ENCODE data around the gene PI4KB.
A peak's percentile ranks its signal among the peaks of the same experiment; 100 is the strongest.

PI4KB gene

GRCh38 chr1:151311589-151312331, 15.5 kb downstream of the PI4KB start:
- DNase-seq (ENCODE audit: low spot score) (peak; percentile 96), FAIRE-seq (no peak)

DNA sequence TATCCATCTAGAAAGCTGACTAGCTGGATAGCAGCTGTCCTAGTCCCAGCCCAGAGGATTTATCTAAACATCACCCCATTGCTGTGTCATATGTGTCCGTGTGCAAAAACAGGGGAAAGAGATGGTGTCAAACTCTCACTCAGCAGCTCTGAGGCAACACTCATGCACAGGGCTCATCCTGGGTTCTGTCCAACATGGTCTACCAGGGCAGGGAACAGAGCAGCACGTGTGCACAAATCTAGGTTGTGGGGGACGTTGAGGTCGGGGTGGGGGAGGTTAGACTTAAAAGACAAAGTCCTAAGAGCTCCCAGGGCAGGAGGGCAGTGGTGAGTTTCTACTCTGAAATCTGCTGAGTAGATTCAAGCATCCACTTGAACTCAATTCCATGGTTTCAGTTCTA, 16.2 kb downstream of the PI4KB start:
- DNase-seq (ENCODE audit: low spot score) (no peak), FAIRE-seq (no peak)

DNA sequence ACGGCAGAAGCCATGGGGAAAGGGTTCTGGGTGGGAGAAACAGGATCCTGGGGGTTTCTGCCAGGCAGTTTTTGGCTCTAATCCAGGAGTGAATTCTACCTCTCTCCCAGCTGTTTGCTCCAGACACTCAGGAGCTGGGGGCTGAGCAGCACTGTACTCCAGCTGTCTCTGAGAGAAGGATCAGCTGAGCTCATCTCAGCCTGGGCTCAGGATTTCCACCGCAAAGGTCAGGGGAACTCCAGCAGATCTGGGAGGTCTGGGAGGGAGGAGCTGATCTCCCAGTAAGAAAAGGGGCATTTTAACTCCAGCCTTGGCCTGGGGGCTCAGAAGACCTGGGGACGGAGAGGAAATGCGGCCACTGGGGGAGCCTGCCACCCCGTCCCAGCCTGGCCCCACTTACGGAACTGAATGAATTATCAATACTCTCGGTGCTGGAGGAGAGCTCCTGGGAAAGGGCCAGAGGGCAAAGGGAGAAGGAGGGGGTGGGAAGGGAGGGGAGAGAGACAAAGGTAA, 17.3 kb downstream of the PI4KB start:
- FAIRE-seq (no peak), DNase-seq (ENCODE audit: low spot score) (no peak)

- DNase-seq (ENCODE audit: low spot score) (no peak), FAIRE-seq (no peak)
Observed at GRCh38 chr1:151294742-151295462, 32.3 kb downstream of the PI4KB start.

DNA sequence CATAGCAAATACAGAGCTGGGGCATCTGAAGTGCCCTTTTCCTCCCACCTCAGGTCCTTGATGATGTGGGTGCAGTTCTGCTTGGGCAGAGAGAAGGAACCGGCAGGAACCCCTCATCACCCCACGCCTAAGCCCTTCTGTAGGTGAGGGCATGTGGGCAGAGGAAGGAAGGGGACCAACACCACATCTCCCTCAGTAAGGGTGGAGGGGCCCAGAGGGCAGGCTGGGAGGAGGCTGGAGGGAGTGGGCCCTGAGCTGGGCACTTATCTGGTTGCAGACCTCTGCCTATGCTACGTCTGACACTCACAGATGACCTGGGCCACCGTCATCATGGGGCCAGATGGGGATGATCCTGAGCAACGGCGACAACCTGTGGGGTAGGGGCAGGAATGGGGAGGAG, 34.1 kb downstream of the PI4KB start:
- no peak for FAIRE-seq
- no peak for DNase-seq (ENCODE audit: low spot score)

DNA sequence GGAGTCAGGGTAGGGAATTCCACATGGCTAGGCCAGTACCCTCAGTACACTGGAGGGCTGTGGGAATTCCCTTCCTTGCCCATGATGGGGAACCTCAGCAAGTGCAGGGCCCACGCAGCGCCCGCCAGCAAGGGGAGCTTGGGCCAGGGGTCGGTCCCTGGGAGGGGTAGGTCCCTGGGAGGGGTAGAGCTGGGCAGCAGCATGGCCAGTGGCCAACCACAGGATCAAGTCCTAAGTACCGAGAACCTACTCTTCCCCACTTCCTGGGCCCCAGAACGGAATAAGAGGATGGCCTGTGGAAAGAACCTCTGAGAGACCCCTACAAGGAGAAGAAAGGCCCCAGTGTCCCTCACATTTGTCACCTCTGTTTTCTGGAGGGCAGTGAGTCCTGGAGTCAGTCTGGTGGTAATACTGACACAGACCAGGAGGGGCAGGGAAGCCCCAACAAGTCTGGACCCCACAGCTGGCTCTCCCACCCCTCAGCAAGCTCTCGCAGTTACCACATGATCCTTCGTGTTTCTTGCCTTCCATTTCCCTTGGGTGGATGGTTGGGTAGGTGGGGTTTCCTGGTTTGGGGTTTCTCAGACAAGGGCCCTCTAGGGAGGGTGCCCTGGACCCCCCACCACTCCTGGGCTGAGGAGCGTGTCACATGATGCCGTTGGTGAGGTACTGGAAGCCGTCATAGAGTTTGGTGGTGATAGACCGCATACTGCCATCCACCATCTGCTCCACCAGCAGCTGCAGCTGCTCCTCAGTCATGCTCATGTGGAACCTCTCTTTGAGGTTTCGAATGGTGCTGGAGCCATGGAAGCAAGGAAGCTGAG, 34.8 kb downstream of the PI4KB start:
- DNase-seq (ENCODE audit: low spot score) (no peak), FAIRE-seq (no peak)

DNA sequence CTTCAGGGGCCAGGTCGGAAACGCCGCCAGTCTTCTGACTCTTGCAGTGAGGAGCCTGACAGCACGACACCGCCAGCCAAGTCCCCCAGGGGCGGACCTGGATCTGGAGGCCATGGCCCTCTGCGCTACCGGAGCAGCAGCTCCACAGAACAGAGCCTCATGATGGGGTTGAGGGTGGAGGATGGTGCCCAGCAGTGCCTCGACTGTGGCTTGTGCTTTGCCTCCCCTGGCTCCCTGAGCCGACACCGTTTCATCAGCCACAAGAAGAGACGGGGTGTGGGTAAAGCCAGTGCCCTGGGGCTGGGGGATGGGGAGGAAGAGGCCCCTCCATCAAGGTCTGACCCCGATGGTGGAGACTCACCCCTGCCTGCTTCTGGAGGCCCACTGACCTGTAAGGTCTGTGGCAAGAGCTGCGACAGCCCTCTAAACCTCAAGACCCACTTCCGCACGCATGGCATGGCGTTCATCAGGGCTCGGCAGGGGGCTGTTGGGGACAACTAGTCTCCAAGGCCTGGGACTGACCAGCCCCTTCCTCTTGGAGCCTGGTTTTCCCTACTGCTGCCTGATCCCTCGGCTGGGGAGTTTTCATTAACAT, 36.4 kb downstream of the PI4KB start:
- FAIRE-seq = no peak
- DNase-seq (ENCODE audit: low spot score) = no peak

DNA sequence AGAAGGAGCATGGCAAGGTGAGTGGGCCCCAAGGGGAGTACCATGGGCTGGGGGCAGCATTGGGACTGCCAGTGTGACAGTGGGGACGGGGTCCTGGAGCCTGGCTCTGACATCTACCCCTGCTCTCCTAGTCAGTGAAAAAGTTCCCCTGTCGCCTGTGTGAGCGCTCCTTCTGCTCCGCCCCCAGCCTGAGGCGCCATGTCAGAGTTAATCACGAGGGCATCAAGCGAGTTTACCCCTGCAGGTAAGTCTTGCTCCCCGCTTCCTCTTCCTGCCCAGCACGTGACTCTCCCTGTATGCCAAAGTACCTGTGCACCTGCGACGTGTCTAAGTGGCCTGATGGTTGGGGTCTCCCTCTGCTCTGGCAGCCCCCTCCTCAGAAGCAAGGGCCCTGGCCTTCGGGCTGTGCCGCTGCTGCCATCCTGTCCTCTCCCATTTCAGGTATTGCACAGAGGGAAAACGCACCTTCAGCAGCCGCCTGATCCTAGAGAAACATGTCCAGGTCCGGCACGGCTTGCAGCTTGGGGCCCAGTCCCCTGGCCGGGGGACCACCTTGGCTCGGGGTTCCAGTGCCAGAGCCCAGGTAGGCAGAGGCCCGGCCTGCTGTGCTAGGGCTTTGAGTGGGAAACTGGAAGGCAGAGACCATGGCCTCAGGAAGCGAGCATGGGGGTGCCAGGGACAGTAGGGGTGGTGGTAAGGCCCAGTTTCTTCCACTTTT, 37.1 kb downstream of the PI4KB start:
- no peak for FAIRE-seq
- no peak for DNase-seq (ENCODE audit: low spot score)

- no peak for FAIRE-seq
- DNase-seq (ENCODE audit: low spot score) = no peak
Observed at GRCh38 chr1:151289080-151289935, 37.9 kb downstream of the PI4KB start.

- DNase-seq (ENCODE audit: low spot score) = no peak
- no peak for FAIRE-seq
Observed at GRCh38 chr1:151288502-151288901, 38.7 kb downstream of the PI4KB start.

DNA sequence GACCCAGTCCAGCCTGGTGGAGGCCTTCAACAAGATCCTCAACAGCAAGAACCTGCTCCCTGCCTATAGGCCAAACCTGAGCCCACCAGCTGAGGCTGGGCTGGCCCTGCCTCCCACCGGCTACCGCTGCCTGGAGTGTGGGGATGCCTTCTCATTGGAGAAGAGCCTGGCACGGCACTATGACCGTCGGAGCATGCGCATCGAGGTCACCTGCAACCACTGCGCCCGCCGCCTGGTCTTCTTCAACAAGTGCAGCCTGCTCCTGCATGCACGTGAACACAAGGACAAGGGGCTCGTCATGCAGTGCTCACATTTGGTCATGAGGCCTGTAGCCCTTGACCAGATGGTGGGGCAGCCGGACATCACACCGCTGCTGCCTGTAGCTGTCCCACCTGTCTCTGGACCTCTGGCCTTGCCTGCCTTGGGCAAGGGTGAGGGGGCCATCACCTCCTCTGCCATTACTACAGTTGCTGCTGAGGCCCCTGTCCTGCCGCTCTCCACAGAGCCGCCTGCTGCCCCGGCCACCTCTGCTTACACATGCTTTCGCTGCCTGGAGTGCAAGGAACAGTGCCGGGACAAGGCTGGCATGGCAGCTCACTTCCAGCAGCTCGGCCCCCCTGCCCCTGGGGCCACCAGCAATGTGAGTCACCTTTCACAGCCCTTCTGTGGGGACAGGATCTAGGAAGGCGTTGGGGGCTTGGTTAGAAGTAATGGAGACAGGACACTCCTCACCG, 39.3 kb downstream of the PI4KB start:
- FAIRE-seq (no peak), DNase-seq (ENCODE audit: low spot score) (no peak)

DNA sequence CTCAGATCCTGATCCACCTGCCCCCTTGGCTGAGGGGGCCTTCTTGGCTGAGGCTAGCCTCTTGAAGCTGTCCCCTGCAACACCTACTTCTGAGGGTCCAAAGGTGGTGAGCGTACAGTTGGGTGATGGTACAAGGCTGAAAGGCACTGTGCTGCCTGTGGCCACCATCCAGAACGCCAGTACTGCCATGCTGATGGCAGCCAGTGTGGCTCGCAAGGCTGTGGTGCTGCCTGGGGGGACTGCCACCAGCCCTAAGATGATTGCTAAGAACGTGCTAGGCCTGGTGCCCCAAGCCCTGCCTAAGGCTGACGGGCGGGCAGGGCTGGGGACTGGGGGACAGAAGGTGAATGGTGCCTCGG, 39.9 kb downstream of the PI4KB start:
- no peak for FAIRE-seq

GRCh38 chr1:151286619-151287340, 40.4 kb downstream of the PI4KB start:
- DNase-seq (ENCODE audit: low spot score) (no peak), FAIRE-seq (no peak)

More for the DNA sequence above, 39.9 kb downstream of the PI4KB start:
- DNase-seq (ENCODE audit: low spot score) = no peak

- FAIRE-seq (no peak), DNase-seq (ENCODE audit: low spot score) (no peak)
Observed at GRCh38 chr1:151284013-151284577, 43.1 kb downstream of the PI4KB start.

GRCh38 chr1:151282883-151283725, 44.1 kb downstream of the PI4KB start:
- DNase-seq (ENCODE audit: low spot score) (peak; percentile 30), FAIRE-seq (no peak)

DNA sequence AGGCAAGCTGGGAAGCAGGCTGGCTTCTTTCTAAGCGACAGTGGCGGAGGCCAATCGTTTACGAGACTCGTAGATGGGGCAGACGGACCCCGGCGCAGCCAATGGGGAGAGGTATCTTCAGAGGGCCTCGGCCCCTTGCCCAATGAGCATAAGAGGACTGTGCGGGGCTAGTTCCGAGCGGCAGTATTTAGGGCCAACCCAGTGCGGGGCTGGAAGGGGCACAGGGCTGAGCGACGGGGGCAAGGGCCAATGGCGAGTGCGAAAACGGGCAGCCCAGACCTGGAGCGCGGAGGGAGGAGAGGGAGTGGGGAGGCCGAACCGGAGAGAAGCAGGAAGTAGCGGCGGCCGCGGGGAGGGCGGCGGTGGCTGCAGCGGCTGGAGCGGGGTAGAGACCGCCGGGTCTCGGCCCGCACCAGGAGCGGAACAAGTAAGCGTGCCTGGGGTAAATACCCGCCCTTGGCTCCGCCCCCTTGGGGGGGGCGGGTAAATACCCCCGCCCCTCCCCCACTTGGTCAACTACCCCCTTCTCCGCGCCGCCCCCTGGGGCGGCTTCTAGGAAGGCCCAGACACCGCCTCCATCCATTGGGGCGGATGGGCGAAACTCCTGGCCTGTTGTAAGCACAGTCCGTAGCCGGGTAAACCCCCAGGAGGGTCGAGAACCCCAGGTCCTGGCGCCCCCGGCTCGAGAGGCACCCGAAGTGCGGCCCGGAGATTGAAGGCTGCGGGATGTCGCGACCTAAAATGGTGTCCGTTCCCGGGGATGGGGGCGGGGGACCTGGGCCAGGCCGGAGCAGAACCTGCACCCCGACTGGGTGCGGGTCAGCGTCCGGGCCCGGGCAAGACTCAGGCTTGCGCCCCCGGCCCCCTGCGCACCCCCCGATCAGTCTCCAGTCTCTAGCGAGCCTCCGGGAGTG, 45.0 kb downstream of the PI4KB start, which contains the start of gene ZNF687:
Gene ZNF687, plus strand, starts transcription at position 331 of the 914 bp plus-strand sequence. CDS start 3,993 bp downstream, outside the sequence.
- DNase-seq (ENCODE audit: low spot score) (peak; percentile 99), FAIRE-seq (peak; percentile 20)

Data from urothelium cell line (cell line).